Caco-2 (cell line): ENCODE measurements around the gene CFAP45. TPM values are rescaled to one million over a fixed set of nuclear protein-coding genes. Genes with fewer than 3 reads are reported as not detected.

ENCODE experiments used
- BruUV-seq: library from RNA; stranded (reverse); fragments of 400-500 nt; replicated peaks from 2 replicates; lab custom pipeline; 2021; lab: Mats Ljungman, UMichigan
- CTCF ChIA-PET: fragments of 300-600 bp; sonication (Branson Sonifier 250); formaldehyde crosslinking; loops from one replicate; lab custom pipeline; 2022; ENCODE audit warnings: antibody characterized with exemption; lab: Charles Lee
- POLR2A ChIA-PET: fragments of 300-600 bp; sonication (Branson Sonifier 250); formaldehyde crosslinking; loops from one replicate; lab custom pipeline; 2022; ENCODE audit warnings: antibody characterized with exemption; lab: Charles Lee
- DNase-seq, 2 experiments: peaks; one replicate each; pipeline versions ENCODE4 v3.0.0 to v3.0.0-alpha.2; 2020 to 2022
- H3K27me3 ChIP-seq: replicated peaks from 2 replicates; pipeline ENCODE4 v1.6.0; 2011; ENCODE audit warnings: low read length; ENCODE audit not compliant: control insufficient read depth, insufficient read depth
- H3K36me3 ChIP-seq: 2 replicates; pipeline ENCODE4 v1.5.1; 2011; ENCODE audit warnings: low read length; ENCODE audit not compliant: control insufficient read depth, insufficient read depth
- H3K4me1 ChIP-seq: fragments of 250-450 bp; sonication (Bioruptor Pico); 2 replicates; pipeline ENCODE4 v1.5.1; 2020; ENCODE audit warnings: mild to moderate bottlenecking
- H3K4me3 ChIP-seq: 2 replicates; pipeline ENCODE4 v1.5.1; 2011; ENCODE audit warnings: low read depth, mild to moderate bottlenecking, control low read depth, low read length
- H3K9me3 ChIP-seq: fragments of 250-450 bp; sonication (Bioruptor Pico); 2 replicates; pipeline ENCODE4 v1.5.1; 2020; ENCODE audit warnings: mild to moderate bottlenecking, moderate library complexity
- H3K27ac Mint-ChIP-seq: one replicate; pipeline ENCODE4 v1.8.0; 2022; ENCODE audit warnings: mixed read lengths; ENCODE audit not compliant: unreplicated experiment
- H3K27me3 Mint-ChIP-seq: one replicate; pipeline ENCODE4 v1.8.0; 2022; ENCODE audit warnings: mixed read lengths; ENCODE audit not compliant: insufficient read depth, unreplicated experiment
- H3K36me3 Mint-ChIP-seq: one replicate; pipeline ENCODE4 v1.8.0; 2022; ENCODE audit warnings: mild to moderate bottlenecking, mixed read lengths; ENCODE audit not compliant: insufficient read depth, unreplicated experiment
- H3K4me1 Mint-ChIP-seq: one replicate; pipeline ENCODE4 v1.8.0; 2022; ENCODE audit warnings: low read depth, mixed read lengths; ENCODE audit not compliant: unreplicated experiment
- H3K4me3 Mint-ChIP-seq: one replicate; pipeline ENCODE4 v1.8.0; 2022; ENCODE audit warnings: mild to moderate bottlenecking, moderate library complexity, mixed read lengths; ENCODE audit not compliant: unreplicated experiment
- H3K9me3 Mint-ChIP-seq: one replicate; pipeline ENCODE4 v1.8.0; 2022; ENCODE audit warnings: mixed read lengths; ENCODE audit not compliant: unreplicated experiment
- intact Hi-C: fragments of 100-400 bp; cut with micrococcal nuclease; formaldehyde crosslinking; loops from one replicate; pipeline ENCODE4 v1.10.0; 2022; ENCODE audit not compliant: unreplicated experiment
- total RNA-seq: library from RNA; stranded (reverse); gene quantifications from 2 replicates; pipeline ENCODE4 v1.2.3, GENCODE V29; 2022
- TF ChIP-seq, protein P1 (sequence below), 2 experiments: fragments of 200-600 bp in 1 of 2; IDR thresholded peaks; 1 replicate in 1 of 2; 2 replicates in 1 of 2; pipeline versions ENCODE4 v1.5.1 to v1.8.0; 2011 to 2022; ENCODE audit warnings: antibody characterized with exemption in 1 of 2, control low read depth in 1 of 2, inconsistent platforms in 1 of 2, low read depth in 1 of 2, low read length in 1 of 2, mild to moderate bottlenecking in 1 of 2, moderate library complexity in 1 of 2; ENCODE audit not compliant: insufficient read depth in 1 of 2, severe bottlenecking in 1 of 2, unreplicated experiment in 1 of 2

The CFAP45 gene
- total RNA-seq, 1 experiment from 2014 or later: 1.1 TPM

DNA sequence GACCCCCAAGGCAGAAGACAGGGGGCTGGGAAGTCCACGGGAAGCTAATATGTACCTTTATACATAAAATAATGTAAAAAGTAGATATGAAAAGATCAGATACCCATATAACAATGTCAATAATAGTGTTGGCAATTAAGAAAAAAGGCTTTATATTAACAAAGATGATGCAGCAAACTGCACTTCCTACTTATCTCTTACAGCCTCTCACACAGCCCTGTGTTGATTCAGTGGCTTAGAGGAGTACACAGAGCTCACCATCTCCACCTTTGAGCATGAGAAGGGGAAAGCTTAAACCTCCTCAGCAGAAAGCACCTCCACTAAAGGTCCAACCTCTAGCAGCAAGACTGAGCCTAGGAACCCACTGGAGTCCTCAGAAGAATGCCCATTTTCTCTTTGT, 30.4 kb downstream of the CFAP45 start:
- TF ChIP-seq, protein P1, sequence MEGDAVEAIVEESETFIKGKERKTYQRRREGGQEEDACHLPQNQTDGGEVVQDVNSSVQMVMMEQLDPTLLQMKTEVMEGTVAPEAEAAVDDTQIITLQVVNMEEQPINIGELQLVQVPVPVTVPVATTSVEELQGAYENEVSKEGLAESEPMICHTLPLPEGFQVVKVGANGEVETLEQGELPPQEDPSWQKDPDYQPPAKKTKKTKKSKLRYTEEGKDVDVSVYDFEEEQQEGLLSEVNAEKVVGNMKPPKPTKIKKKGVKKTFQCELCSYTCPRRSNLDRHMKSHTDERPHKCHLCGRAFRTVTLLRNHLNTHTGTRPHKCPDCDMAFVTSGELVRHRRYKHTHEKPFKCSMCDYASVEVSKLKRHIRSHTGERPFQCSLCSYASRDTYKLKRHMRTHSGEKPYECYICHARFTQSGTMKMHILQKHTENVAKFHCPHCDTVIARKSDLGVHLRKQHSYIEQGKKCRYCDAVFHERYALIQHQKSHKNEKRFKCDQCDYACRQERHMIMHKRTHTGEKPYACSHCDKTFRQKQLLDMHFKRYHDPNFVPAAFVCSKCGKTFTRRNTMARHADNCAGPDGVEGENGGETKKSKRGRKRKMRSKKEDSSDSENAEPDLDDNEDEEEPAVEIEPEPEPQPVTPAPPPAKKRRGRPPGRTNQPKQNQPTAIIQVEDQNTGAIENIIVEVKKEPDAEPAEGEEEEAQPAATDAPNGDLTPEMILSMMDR (IDR thresholded peaks at IDR 0.05; ENCODE audit: insufficient read depth in 1 of 2, low read depth in 1 of 2, low read length in 1 of 2, severe bottlenecking in 1 of 2, unreplicated experiment in 1 of 2): no peak
- no peak for DNase-seq
- H3K27ac Mint-ChIP-seq: no peak overlapping the region
- no TSS peak for BruUV-seq
- Histone ChIP-seq H3K36me3 (no peaks in the 10 kb centered on the region), H3K9me3 (no peaks in the 10 kb centered on the region), H3K27me3 (no peaks in the 10 kb centered on the region), H3K4me1 (no peaks in the 10 kb centered on the region), H3K4me3 (no peak overlapping the region)
- H3K4me3 Mint-ChIP-seq: no peak overlapping the region
- ChIA-PET POLR2A (no interaction called here), CTCF (interaction anchor here (0.9 kb wide), 1 partner anchor 71 kb away, joined by 3 read pairs; no protein-coding TSS in a partner anchor)
- no peaks in the 10 kb centered on the region for H3K9me3 Mint-ChIP-seq
- intact Hi-C loops: no loop called here
- H3K27me3 Mint-ChIP-seq: no peaks in the 10 kb centered on the region
- H3K36me3 Mint-ChIP-seq: no peaks in the 10 kb centered on the region
- no peaks in the 10 kb centered on the region for H3K4me1 Mint-ChIP-seq

DNA sequence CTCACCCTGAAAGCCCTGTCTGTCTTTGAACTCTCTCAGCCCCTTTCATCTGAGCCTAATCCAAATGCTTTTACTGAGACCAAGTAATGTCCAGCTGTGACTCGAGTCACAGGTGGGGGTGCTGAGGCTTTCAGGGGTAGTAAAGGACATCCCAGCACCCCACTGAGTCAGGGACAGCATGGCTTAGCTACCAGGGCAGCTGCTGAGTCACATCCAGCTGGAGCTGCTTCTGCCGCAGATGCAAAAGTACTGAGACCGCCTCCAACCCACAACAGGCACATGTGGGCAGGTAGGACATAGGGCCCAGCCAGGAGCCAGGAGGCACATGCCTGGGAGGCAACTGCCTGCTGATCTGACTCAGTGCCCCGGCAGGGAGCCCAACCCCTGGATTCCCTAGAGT, 30.8 kb downstream of the CFAP45 start:
- TF ChIP-seq, protein P1 (IDR thresholded peaks at IDR 0.05; ENCODE audit: insufficient read depth in 1 of 2, low read depth in 1 of 2, low read length in 1 of 2, severe bottlenecking in 1 of 2, unreplicated experiment in 1 of 2): no peak

GRCh38 chr1:159868766-159869165, 31.2 kb downstream of the CFAP45 start:
- Mint-ChIP-seq H3K27ac (no peak overlapping the region), H3K4me1 (no peaks in the 10 kb centered on the region), H3K36me3 (no peaks in the 10 kb centered on the region), H3K27me3 (no peaks in the 10 kb centered on the region), H3K9me3 (no peaks in the 10 kb centered on the region), H3K4me3 (no peak overlapping the region)
- no peaks in the 10 kb centered on the region for H3K9me3 ChIP-seq
- no peaks in the 10 kb centered on the region for H3K27me3 ChIP-seq
- no peaks in the 10 kb centered on the region for H3K36me3 ChIP-seq
- intact Hi-C loops: no loop called here
- POLR2A ChIA-PET: no interaction called here
- BruUV-seq: no TSS peak
- DNase-seq: no peak
- CTCF ChIA-PET: interaction anchor here (0.9 kb wide), 1 partner anchor 70 kb away, joined by 3 read pairs; no protein-coding TSS in a partner anchor
- TF ChIP-seq, protein P1 (IDR thresholded peaks at IDR 0.05; ENCODE audit: insufficient read depth in 1 of 2, low read depth in 1 of 2, low read length in 1 of 2, severe bottlenecking in 1 of 2, unreplicated experiment in 1 of 2): no peak
- no peaks in the 10 kb centered on the region for H3K4me1 ChIP-seq
- no peak overlapping the region for H3K4me3 ChIP-seq

More for the DNA sequence above, 30.8 kb downstream of the CFAP45 start:
- Mint-ChIP-seq H3K4me1 (no peaks in the 10 kb centered on the region), H3K27me3 (no peaks in the 10 kb centered on the region), H3K9me3 (no peaks in the 10 kb centered on the region), H3K27ac (no peak overlapping the region), H3K36me3 (no peaks in the 10 kb centered on the region), H3K4me3 (no peak overlapping the region)
- Histone ChIP-seq H3K4me3 (no peak overlapping the region), H3K27me3 (no peaks in the 10 kb centered on the region), H3K9me3 (no peaks in the 10 kb centered on the region), H3K36me3 (no peaks in the 10 kb centered on the region), H3K4me1 (no peaks in the 10 kb centered on the region)
- no TSS peak for BruUV-seq
- no peak for DNase-seq
- intact Hi-C loops: no loop called here
- POLR2A ChIA-PET: no interaction called here
- CTCF ChIA-PET: interaction anchor here (0.9 kb wide), 1 partner anchor 70 kb away, joined by 3 read pairs; no protein-coding TSS in a partner anchor
